HepG2 (cell line): ENCODE data around the gene DST. TPM values are rescaled to one million over a fixed set of nuclear protein-coding genes. Genes with fewer than 3 reads are reported as not detected.

Experiments
- ARNTL ChIP-seq: sonication (generic); formaldehyde crosslinking; IDR thresholded peaks from 2 replicates; pipeline ENCODE4 v1.4.0; 2020; ENCODE audit warnings: mild to moderate bottlenecking, missing genetic modification reagents
- ATF6 ChIP-seq: sonication (generic); formaldehyde crosslinking; conservative IDR thresholded peaks from 2 replicates; pipeline ENCODE4 v1.4.0; 2020; ENCODE audit warnings: missing genetic modification reagents
- FOXO1 ChIP-seq: sonication (generic); formaldehyde crosslinking; IDR thresholded peaks from 2 replicates; pipeline ENCODE4 v1.4.0; 2020; ENCODE audit warnings: missing genetic modification reagents
- GLI4 ChIP-seq: sonication (generic); formaldehyde crosslinking; IDR thresholded peaks from 2 replicates; pipeline ENCODE4 v1.5.1; 2020; ENCODE audit warnings: missing genetic modification reagents, mild to moderate bottlenecking, moderate library complexity, borderline replicate concordance
- HDAC2 ChIP-seq: sonication (generic); formaldehyde crosslinking; IDR thresholded peaks from 2 replicates; pipeline ENCODE4 v1.4.0; 2020; ENCODE audit warnings: missing genetic modification reagents
- KLF15 ChIP-seq: sonication (generic); formaldehyde crosslinking; IDR thresholded peaks from 2 replicates; pipeline ENCODE4 v1.8.1; 2023; ENCODE audit warnings: borderline replicate concordance, mild to moderate bottlenecking, inconsistent platforms, missing genetic modification reagents, mixed read lengths
- NPAS2 ChIP-seq: sonication (generic); formaldehyde crosslinking; IDR thresholded peaks from 2 replicates; pipeline ENCODE4 v1.8.0; 2022; ENCODE audit warnings: mild to moderate bottlenecking, missing genetic modification reagents, borderline replicate concordance
- PITX1 ChIP-seq: sonication (generic); formaldehyde crosslinking; IDR thresholded peaks from 2 replicates; pipeline ENCODE4 v1.5.1; 2020; ENCODE audit warnings: mild to moderate bottlenecking, missing genetic modification reagents
- ZBTB14 ChIP-seq: sonication (generic); formaldehyde crosslinking; IDR thresholded peaks from 2 replicates; pipeline ENCODE4 v1.4.0; 2020; ENCODE audit warnings: missing genetic modification reagents
- ZBTB4 ChIP-seq: sonication (generic); formaldehyde crosslinking; IDR thresholded peaks from 2 replicates; pipeline ENCODE4 v1.4.0; 2020; ENCODE audit warnings: missing genetic modification reagents, mild to moderate bottlenecking, borderline replicate concordance
- ZNF264 ChIP-seq: sonication (generic); formaldehyde crosslinking; IDR thresholded peaks from 2 replicates; pipeline ENCODE4 v1.4.0; 2020; ENCODE audit warnings: missing genetic modification reagents
- ZNF296 ChIP-seq: sonication (generic); formaldehyde crosslinking; conservative IDR thresholded peaks from 2 replicates; pipeline ENCODE4 v1.5.0; 2020; ENCODE audit warnings: mild to moderate bottlenecking, missing genetic modification reagents
- ZNF326 ChIP-seq: sonication (generic); formaldehyde crosslinking; IDR thresholded peaks from 2 replicates; pipeline ENCODE4 v1.4.0; 2020; ENCODE audit warnings: missing genetic modification reagents, borderline replicate concordance
- ZNF337 ChIP-seq: sonication (generic); formaldehyde crosslinking; IDR thresholded peaks from 2 replicates; pipeline ENCODE4 v1.5.1; 2020; ENCODE audit warnings: missing genetic modification reagents, low read depth, mild to moderate bottlenecking, borderline replicate concordance
- ZNF468 ChIP-seq: sonication (generic); formaldehyde crosslinking; IDR thresholded peaks from 2 replicates; pipeline ENCODE4 v1.8.0; 2022; ENCODE audit warnings: mild to moderate bottlenecking, moderate library complexity, missing genetic modification reagents
- ZNF546 ChIP-seq: sonication (generic); formaldehyde crosslinking; conservative IDR thresholded peaks from 2 replicates; pipeline ENCODE4 v1.8.1; 2023; ENCODE audit warnings: mild to moderate bottlenecking, missing genetic modification reagents
- ZNF557 ChIP-seq: sonication (generic); formaldehyde crosslinking; IDR thresholded peaks from 2 replicates; pipeline ENCODE4 v1.4.0; 2020; ENCODE audit warnings: missing genetic modification reagents
- ZNF710 ChIP-seq: sonication (generic); formaldehyde crosslinking; IDR thresholded peaks from 2 replicates; pipeline ENCODE4 v1.5.0; 2020; ENCODE audit warnings: mild to moderate bottlenecking, missing genetic modification reagents, borderline replicate concordance
- ZNF776 ChIP-seq: sonication (generic); formaldehyde crosslinking; IDR thresholded peaks from 2 replicates; pipeline ENCODE4 v1.4.0; 2020; ENCODE audit warnings: mild to moderate bottlenecking, missing genetic modification reagents
- ZNF777 ChIP-seq: sonication (generic); formaldehyde crosslinking; IDR thresholded peaks from 2 replicates; pipeline ENCODE4 v1.4.0; 2020; ENCODE audit warnings: missing genetic modification reagents
- ZNF816 ChIP-seq: sonication (generic); formaldehyde crosslinking; IDR thresholded peaks from 2 replicates; pipeline ENCODE4 v1.8.0; 2022; ENCODE audit warnings: missing genetic modification reagents, mild to moderate bottlenecking, borderline replicate concordance
- ZNF83 ChIP-seq: sonication (generic); formaldehyde crosslinking; IDR thresholded peaks from 2 replicates; pipeline ENCODE4 v1.4.0; 2020; ENCODE audit warnings: missing genetic modification reagents, mild to moderate bottlenecking, borderline replicate concordance
- ZSCAN20 ChIP-seq: sonication (generic); formaldehyde crosslinking; IDR thresholded peaks from 2 replicates; pipeline ENCODE4 v1.4.0; 2020; ENCODE audit warnings: missing genetic modification reagents, mild to moderate bottlenecking, borderline replicate concordance
- polyA plus RNA-seq, 8 experiments: library from polyadenylated mRNA; depleted of rRNA in 3 of 8; stranded (reverse) in 7 of 8; unstranded in 1 of 8; fragments of >200 nt; fragmentation: Illumina TruSeq in 4 of 8; extraction: Trizol in 4 of 8; gene quantifications; 2 replicates each; pipeline versions ENCODE4 v1.2.1 to v1.2.3, GENCODE V29; 2011 to 2016; ENCODE audit warnings: low read depth in 4 of 8, missing spikeins in 1 of 8, mixed read lengths in 1 of 8; ENCODE audit not compliant: insufficient read depth in 1 of 8
- total RNA-seq, 5 experiments: library from RNA; depleted of rRNA; stranded (reverse); fragments of >200 nt; fragmentation: Illumina TruSeq; extraction: Trizol; gene quantifications; 2 replicates each; pipeline ENCODE4 v1.2.3, GENCODE V29; 2016; ENCODE audit warnings: low read depth in 1 of 5

Gene DST
- total and polyA plus RNA-seq, 2 of the 13 experiments (the other 11 are each of a cell fraction or from before 2014, with no cell fraction given), result 64.4 to 89.0 TPM

- no peak for TF ChIP-seq ZNF83 (CRISPR knock-in tag)
- TF ChIP-seq ZNF710 (CRISPR knock-in tag), result peak; percentile 51; the same call in 1 of the 2 replicates
- TF ChIP-seq HDAC2, result peak; percentile 90
- no peak for TF ChIP-seq ZNF557 (CRISPR knock-in tag)
- no peak for TF ChIP-seq NPAS2 (CRISPR knock-in tag)
- peak; percentile 76 for TF ChIP-seq PITX1
- TF ChIP-seq ATF6 (CRISPR knock-in tag), result no peak
- TF ChIP-seq ZNF546 (CRISPR knock-in tag), result no peak
- no peak for TF ChIP-seq ZNF816
- TF ChIP-seq ZNF264 (CRISPR knock-in tag), result peak; percentile 30; the same call in 1 of the 2 replicates
- no peak for TF ChIP-seq ZNF337 (CRISPR knock-in tag)
- TF ChIP-seq ZNF776 (CRISPR knock-in tag), result no peak
- TF ChIP-seq ZNF296, result no peak
- TF ChIP-seq ARNTL, result no peak
- no peak for TF ChIP-seq ZBTB14
- TF ChIP-seq GLI4, result no peak
- TF ChIP-seq KLF15 (CRISPR knock-in tag), result no peak
- no peak for TF ChIP-seq ZNF777
- no peak for TF ChIP-seq ZBTB4 (CRISPR knock-in tag)
- TF ChIP-seq FOXO1 (CRISPR knock-in tag), result peak; percentile 98
- TF ChIP-seq ZNF468 (CRISPR knock-in tag), result no peak
- TF ChIP-seq ZNF326 (CRISPR knock-in tag), result no peak
- TF ChIP-seq ZSCAN20 (CRISPR knock-in tag), result no peak
Observed at GRCh38 chr6:56683882-56684281, 41.2 kb upstream of the DST start (continued).
